ENCODE results near the gene KIF1B. TPM values are rescaled to one million over a fixed set of nuclear protein-coding genes. Genes with fewer than 3 reads are reported as not detected.

Gene KIF1B
- total RNA-seq, 1 experiment from 2014 or later: 33.0 TPM

GRCh38 chr1:10360045-10360444 lies 149.7 kb downstream of the KIF1B start:
- Histone ChIP-seq H3K9me3 (ENCODE audit: control insufficient read depth, insufficient read depth, low read depth, low read length) (no peaks in the 10 kb centered on the region), H3K27ac (ENCODE audit: low read length) (no peak overlapping the region), H3K4me1 (ENCODE audit: control insufficient read depth, insufficient read depth, low read length) (no peaks in the 10 kb centered on the region), H3K27me3 (ENCODE audit: control insufficient read depth, insufficient read depth, low read length) (no peaks in the 10 kb centered on the region), H3K4me3 (ENCODE audit: low read depth in 2 of 2, low read length in 2 of 2) (no peak overlapping the region), H3K36me3 (ENCODE audit: control insufficient read depth, insufficient read depth, low read length) (no peaks in the 10 kb centered on the region)
- CTCF ChIA-PET: no interaction called here
- no peak for TF ChIP-seq SIN3A (IDR thresholded peaks at IDR 0.05; ENCODE audit: borderline replicate concordance, insufficient read depth, low read depth, low read length)
- no peak for TF ChIP-seq REST (IDR thresholded peaks at IDR 0.05; ENCODE audit: insufficient read depth in 1 of 2, low read depth in 2 of 2, low read length in 1 of 2)
- no peak for TF ChIP-seq POLR2AphosphoS5 (IDR thresholded peaks at IDR 0.05; ENCODE audit: low read depth, low read length)
- no peak for TF ChIP-seq TCF7L2 (IDR thresholded peaks at IDR 0.05; ENCODE audit: low read depth, low read length)
- no peak for TF ChIP-seq CTCF (IDR thresholded peaks at IDR 0.05)
- ATAC-seq (no peak), DNase-seq (ENCODE audit: low read depth, low spot score) (no peak)
- intact Hi-C loops (cut with micrococcal nuclease; ENCODE audit: unreplicated experiment) (no loop called here), in situ Hi-C loops (cut with HindIII; ENCODE audit: low pct_unique_long_range_greater_than_20kb, low sequenced_read_pairs) (no loop called here)
- POLR2A ChIA-PET: interaction anchor here (0.7 kb wide), 1 partner anchor 12 kb away, joined by 3 read pairs; no protein-coding TSS in a partner anchor
- BruUV-seq (replicated peaks): no TSS peak

GRCh38 chr1:10361515-10361914 lies 151.1 kb downstream of the KIF1B start:
- POLR2A ChIA-PET: no interaction called here
- in situ Hi-C loops (cut with HindIII; ENCODE audit: low pct_unique_long_range_greater_than_20kb, low sequenced_read_pairs) (no loop called here), intact Hi-C loops (cut with micrococcal nuclease; ENCODE audit: unreplicated experiment) (no loop called here)
- H3K27me3 ChIP-seq (ENCODE audit: control insufficient read depth, insufficient read depth, low read length): no peaks in the 10 kb centered on the region
- no peak overlapping the region for H3K27ac ChIP-seq (ENCODE audit: low read length)
- H3K4me3 ChIP-seq (ENCODE audit: low read depth in 2 of 2, low read length in 2 of 2): no peak overlapping the region
- ATAC-seq: no peak
- CTCF ChIA-PET: no interaction called here
- H3K36me3 ChIP-seq (ENCODE audit: control insufficient read depth, insufficient read depth, low read length): no peaks in the 10 kb centered on the region
- no peaks in the 10 kb centered on the region for H3K9me3 ChIP-seq (ENCODE audit: control insufficient read depth, insufficient read depth, low read depth, low read length)
- TF ChIP-seq SIN3A (IDR thresholded peaks at IDR 0.05; ENCODE audit: borderline replicate concordance, insufficient read depth, low read depth, low read length): no peak
- TF ChIP-seq POLR2AphosphoS5 (IDR thresholded peaks at IDR 0.05; ENCODE audit: low read depth, low read length): no peak
- no peak for TF ChIP-seq CTCF (IDR thresholded peaks at IDR 0.05)
- TF ChIP-seq REST (IDR thresholded peaks at IDR 0.05; ENCODE audit: insufficient read depth in 1 of 2, low read depth in 2 of 2, low read length in 1 of 2): no peak
- no TSS peak for BruUV-seq (replicated peaks)
- no peaks in the 10 kb centered on the region for H3K4me1 ChIP-seq (ENCODE audit: control insufficient read depth, insufficient read depth, low read length)
- no peak for DNase-seq (ENCODE audit: low read depth, low spot score)

Measured in Panc1 (cell line).